Measurements from ENCODE around the gene ARFGAP1. TPM values are rescaled to one million over a fixed set of nuclear protein-coding genes. Genes with fewer than 3 reads are reported as not detected.

The ARFGAP1 gene
- total RNA-seq, 1 donor from 2014 or later: 96.3 TPM

DNA sequence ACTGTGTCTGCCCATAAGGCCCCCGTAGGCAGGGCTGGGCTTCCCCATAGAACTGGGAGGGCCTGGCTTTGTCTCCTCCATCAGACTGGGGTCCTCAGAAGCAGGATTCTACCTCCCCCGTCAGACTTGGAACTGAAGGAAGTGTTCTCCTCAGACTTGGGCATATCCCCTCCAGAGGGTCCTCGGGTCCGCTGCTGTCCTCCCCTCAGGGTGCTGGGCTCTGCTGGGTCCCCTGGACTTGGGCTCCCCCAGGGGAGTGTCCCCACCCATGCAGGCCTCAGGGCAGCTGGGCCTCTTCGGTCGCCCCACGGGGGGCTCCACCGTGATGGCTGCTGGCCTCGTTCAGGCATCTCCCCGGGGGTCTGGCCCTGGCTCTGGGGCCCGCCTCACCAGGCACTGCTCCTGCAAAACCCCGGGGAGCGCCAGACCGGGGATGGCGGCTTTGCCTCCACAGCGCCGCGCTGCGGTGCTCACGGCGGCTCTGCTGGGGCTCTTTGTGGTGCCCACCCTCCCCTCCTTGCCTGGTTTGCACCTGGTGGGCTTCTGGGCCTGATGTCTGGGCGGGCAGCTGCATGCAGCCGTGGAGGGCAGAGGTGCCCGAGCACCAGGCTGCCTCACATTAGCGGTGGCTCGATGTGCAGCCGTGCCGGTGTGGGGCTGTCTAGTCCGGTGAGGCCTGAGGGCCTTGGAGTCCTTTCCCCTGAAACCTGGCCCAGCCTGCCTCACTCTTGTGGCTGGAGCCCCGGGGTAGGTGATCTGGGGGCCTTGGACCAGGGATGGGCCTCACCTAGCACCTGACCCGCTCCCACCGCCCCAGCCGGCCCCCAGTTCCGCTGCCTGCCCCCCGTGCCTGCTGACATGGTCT, 34.3 kb downstream of the ARFGAP1 start:
- DNase-seq (ENCODE audit: low read depth): no peak

GRCh38 chr20:63307538-63308217, 35.1 kb downstream of the ARFGAP1 start:
- no peak for DNase-seq (ENCODE audit: low read depth)

- no peak for DNase-seq (ENCODE audit: low read depth)
Observed at GRCh38 chr20:63308218-63308911, 35.8 kb downstream of the ARFGAP1 start.

DNA sequence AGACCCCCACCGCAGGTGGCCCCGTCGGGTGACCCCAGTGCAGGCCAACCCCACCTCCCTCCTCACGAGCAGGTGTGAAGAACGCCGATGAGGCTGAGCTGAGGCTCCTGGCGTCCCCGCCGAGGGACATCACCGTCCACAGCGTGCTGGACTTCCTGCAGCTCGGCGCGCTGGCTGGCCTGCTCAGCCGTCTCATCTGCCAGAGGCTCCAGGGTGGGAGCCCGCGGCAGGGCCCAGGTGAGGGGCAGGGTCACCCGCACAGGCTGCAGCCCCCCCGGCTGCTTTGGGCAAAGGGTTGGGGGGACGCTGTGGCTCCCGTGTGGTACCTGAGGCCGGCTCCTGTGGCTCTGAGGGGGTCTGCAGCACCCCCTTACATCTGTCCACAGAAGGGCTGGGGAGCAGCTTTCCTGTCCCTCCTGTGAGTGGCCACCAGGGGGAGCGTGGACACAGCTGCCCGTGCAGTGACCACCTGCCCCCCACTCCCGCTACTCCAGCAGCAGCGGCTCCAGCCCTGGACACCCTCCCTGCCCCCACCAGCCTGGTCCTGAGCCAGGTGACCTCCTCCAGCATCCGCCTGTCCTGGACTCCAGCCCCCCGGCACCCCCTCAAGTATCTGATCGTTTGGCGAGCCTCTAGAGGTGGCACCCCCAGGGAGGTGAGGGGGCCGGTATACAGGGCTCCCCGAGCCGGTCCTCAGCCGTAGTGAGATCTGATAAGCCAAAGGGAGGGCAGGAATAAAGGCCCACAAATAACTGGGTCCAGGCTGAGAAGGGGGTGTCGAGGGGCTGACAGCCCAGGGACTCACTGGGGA, 36.9 kb downstream of the ARFGAP1 start:
- peak; percentile 47 for DNase-seq (ENCODE audit: low read depth)

- no peak for DNase-seq (ENCODE audit: low read depth)
Observed at GRCh38 chr20:63310265-63310991, 37.8 kb downstream of the ARFGAP1 start.

DNA sequence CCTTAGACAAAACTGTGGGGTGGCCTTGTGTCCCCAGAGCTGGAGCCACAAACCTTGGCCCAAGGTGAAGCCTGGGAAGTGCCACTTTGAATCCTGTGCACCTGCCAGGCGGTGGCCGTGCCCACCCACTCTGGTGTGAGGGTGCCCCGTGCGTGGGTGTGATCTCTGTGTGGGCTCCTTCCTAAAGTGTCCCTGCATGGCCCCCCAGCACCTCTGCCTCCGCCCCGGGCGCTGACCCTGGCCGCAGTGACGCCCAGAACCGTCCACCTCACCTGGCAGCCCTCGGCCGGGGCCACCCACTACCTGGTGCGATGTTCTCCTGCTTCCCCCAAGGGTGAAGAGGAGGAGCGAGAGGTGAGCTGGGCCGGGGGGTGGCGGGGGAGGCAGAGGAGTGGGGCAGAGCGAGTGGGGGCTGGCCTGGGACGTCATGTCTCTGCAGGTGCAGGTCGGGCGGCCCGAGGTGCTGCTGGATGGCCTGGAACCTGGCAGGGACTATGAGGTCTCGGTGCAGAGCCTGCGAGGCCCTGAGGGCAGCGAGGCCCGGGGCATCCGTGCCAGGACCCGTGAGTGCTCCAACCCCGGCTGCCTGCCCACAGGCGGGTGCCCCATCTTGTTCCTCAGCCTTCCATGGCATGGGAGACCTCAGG, 38.7 kb downstream of the ARFGAP1 start:
- no peak for DNase-seq (ENCODE audit: low read depth)

- DNase-seq (ENCODE audit: low read depth): no peak
Observed at GRCh38 chr20:63311833-63312243, 39.2 kb downstream of the ARFGAP1 start.

- DNase-seq (ENCODE audit: low read depth): peak; percentile 31
Observed at GRCh38 chr20:63312273-63312672, 39.7 kb downstream of the ARFGAP1 start.

DNA sequence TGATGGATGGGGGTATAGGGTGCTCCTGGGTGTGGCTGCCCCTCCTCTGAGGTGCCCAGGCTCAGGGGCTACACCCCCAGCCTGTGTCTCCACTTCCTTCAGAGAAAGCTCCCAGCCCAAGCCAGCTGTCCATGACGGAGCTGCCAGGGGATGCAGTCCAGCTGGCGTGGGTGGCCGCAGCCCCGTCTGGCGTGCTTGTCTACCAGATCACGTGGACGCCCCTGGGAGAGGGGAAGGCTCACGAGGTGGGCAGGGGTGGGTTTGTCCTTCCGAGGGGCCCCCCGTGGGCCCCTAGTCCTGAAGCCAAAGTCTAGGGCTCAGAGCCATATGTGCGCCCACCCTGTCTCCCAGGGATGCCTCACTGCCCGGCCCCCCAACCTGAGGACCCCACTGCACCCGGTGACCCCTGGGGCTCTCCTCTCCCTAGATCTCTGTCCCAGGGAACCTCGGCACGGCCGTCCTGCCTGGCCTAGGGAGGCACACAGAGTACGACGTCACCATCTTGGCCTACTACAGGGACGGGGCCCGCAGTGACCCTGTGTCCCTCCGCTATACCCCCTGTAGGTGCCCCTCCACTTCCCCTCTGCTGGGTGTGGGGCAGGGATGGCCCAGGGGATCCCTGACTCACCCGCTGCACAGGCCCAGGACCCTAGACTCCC, 40.2 kb downstream of the ARFGAP1 start:
- peak; percentile 90 for DNase-seq (ENCODE audit: low read depth)

- DNase-seq (ENCODE audit: low read depth): peak; percentile 69
Observed at GRCh38 chr20:63313349-63314014, 40.9 kb downstream of the ARFGAP1 start.

- DNase-seq (ENCODE audit: low read depth): no peak
Observed at GRCh38 chr20:63314015-63314471, 41.4 kb downstream of the ARFGAP1 start.

- DNase-seq (ENCODE audit: low read depth): no peak
Observed at GRCh38 chr20:63314566-63315239, 42.1 kb downstream of the ARFGAP1 start.

DNA sequence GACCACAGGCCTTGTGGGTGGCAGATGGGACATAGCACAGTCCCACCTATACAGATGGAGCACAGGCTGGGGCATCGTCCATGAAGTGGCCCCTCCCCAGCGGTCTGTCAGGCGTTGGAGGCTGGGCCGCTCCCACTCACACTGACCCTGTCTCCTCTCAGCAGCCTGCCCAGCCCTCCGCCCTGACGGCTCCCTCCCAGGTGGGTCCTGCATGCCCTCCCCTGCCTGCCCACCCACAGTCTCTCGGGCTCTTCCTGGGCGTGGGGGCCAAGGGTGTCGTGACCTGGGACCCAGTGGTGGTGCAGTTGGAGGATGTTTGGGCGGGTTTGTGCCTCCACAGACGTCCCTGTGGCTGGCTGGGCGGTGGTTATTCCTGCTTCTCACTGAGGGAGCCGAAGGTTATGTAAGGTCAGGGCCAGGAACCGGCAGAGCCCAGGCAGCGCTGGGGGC, 42.7 kb downstream of the ARFGAP1 start:
- DNase-seq (ENCODE audit: low read depth): peak; percentile 32

DNA sequence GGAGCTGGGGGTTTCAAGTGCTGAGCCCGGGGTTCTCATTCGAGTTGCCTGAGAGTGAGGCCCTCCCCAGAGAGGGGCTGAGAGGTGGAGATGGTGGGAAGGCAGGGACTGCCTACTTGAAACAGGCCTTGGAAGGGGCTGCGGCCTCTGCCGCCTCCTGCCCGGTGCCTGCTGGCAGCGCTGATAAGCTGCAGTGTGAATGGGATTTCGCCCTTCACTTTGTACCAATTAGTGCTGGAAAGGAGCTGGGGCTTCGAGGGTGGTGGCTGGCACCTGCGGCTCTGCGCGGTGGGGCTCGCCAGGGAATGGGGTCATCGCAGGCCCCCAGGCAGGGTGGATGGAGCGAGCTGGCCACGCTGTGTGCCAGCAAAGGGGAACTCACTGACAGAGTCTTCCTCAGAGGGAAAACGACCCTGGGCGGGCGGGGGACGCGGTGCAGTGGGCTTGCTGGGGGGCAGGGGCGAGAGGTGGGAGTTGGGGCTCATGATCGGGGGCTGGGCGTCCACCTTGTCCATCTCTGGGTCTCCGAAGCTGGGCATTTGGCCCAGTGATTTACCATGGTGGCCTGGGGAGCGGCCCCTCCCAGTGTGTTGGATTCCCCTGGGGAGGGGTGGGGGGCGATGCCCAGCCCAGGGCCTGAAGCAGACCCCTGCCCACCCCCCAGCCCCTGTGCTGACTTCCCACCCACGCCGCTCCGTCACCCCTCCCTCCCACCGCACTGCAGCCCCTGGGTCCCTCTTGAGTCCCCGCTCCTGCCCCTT, 43.3 kb downstream of the ARFGAP1 start:
- DNase-seq (ENCODE audit: low read depth): no peak

DNA sequence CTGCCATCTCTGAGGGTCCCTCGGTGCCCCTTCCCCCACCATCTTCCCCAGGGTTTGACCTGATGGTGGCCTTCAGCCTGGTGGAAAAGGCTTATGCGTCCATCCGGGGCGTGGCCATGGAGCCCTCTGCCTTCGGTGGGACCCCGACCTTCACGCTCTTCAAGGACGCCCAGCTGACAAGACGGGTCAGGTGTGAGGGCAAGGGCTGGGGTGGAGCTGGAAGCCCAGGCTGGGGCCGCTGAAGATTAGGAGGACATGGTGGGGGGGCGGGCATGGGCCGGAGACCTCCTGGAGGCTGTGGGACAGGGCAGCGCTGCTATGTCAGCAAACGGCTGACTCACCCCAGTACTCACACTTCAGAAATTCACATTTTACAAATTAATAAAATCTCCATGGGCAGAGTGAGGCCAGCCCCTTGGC, 43.9 kb downstream of the ARFGAP1 start:
- no peak for DNase-seq (ENCODE audit: low read depth)

- no peak for DNase-seq (ENCODE audit: low read depth)
Observed at GRCh38 chr20:63317061-63317460, 44.4 kb downstream of the ARFGAP1 start.

- no peak for DNase-seq (ENCODE audit: low read depth)
Observed at GRCh38 chr20:63317601-63318291, 45.1 kb downstream of the ARFGAP1 start.
